ENCODE results near the gene FOXO6. TPM values are rescaled to one million over a fixed set of nuclear protein-coding genes. Genes with fewer than 3 reads are reported as not detected.

The FOXO6 gene
- total and polyA plus RNA-seq, 2 donors (not counting 1 experiment from before 2014, with no cell fraction given), result 0.06 to 0.15 TPM

- Histone ChIP-seq H3K79me2 (ENCODE audit: control insufficient read depth, insufficient read depth, low read length) (no peaks in the 10 kb centered on the region), H3K9me3 (ENCODE audit: control extremely low read depth in 1 of 3, control insufficient read depth in 2 of 3, insufficient read depth in 1 of 3, low read length in 2 of 3) (peaks cover 0 to 10% (median 4%) of the 10 kb centered on the region in 3 donors), H3K27ac (ENCODE audit: low read length in 2 of 2) (no peak overlapping the region), H3K4me3 (ENCODE audit: control extremely low read depth in 1 of 5, extremely low read depth in 1 of 5, insufficient read depth in 1 of 5, low read depth in 2 of 5, low read length in 4 of 5) (no peak overlapping the region), H2AFZ (ENCODE audit: insufficient read depth, low read depth, low read length, poor library complexity, severe bottlenecking) (no peak overlapping the region), H3K27me3 (replicated peaks in 1 of 4; ENCODE audit: control extremely low read depth in 1 of 4, control insufficient read depth in 3 of 4, insufficient read depth in 4 of 4, low read length in 3 of 4) (peaks cover 0 to 18% (median 6%) of the 10 kb centered on the region in 4 experiments), H3K4me2 (replicated peaks; ENCODE audit: low read depth, low read length, poor library complexity, severe bottlenecking) (no peak overlapping the region), H3K4me1 (ENCODE audit: control insufficient read depth in 2 of 2, insufficient read depth in 2 of 2, low read length in 2 of 2) (no peaks in the 10 kb centered on the region), H3K9ac (ENCODE audit: low read length) (no peak overlapping the region), H3K36me3 (replicated peaks in 1 of 2; ENCODE audit: control extremely low read depth in 1 of 2, control insufficient read depth in 1 of 2, extremely low read depth in 1 of 2, insufficient read depth in 2 of 2, low read length in 1 of 2) (no peaks in the 10 kb centered on the region), H4K20me1 (ENCODE audit: control insufficient read depth, insufficient read depth, low read length, poor library complexity, severe bottlenecking) (no peaks in the 10 kb centered on the region)
- intact Hi-C loops (cut with micrococcal nuclease), result no loop called here
- Mint-ChIP-seq H3K4me3 (no peak overlapping the region), H3K4me1 (peaks cover 2% of the 10 kb centered on the region), H3K9me3 (ENCODE audit: insufficient read depth) (no peaks in the 10 kb centered on the region), H3K27ac (no peak overlapping the region), H3K27me3 (peaks cover 36% of the 10 kb centered on the region)
- TF ChIP-seq EZH2 (IDR thresholded peaks at IDR 0.05; ENCODE audit: borderline replicate concordance, insufficient read depth, low read depth, low read length, poor library complexity, severe bottlenecking), result no peak
- no peak for TF ChIP-seq CTCF (IDR thresholded peaks at IDR 0.05)
- POLR2A ChIA-PET, result no interaction called here
- ATAC-seq (ENCODE audit: low read depth) (no peak), DNase-seq (no peak)
- 85% methylated on average over 5 of the region's 7 CpGs for WGBS (ENCODE audit: insufficient coverage)
- CTCF ChIA-PET, result interaction anchor here (1.0 kb wide), 1 partner anchor 127 kb away, joined by 3 read pairs; no protein-coding TSS in a partner anchor
Observed at GRCh38 chr1:41409825-41410224, 48.6 kb downstream of the FOXO6 start.

GRCh38 chr1:41410462-41410861 is 49.2 kb downstream of the FOXO6 start:
- H3K27me3 ChIP-seq (replicated peaks in 1 of 4; ENCODE audit: control extremely low read depth in 1 of 4, control insufficient read depth in 3 of 4, insufficient read depth in 4 of 4, low read length in 3 of 4), result peaks cover 0 to 12% (median 4%) of the 10 kb centered on the region in 4 experiments

More at GRCh38 chr1:41410462-41410861, 49.2 kb downstream of the FOXO6 start:
- DNase-seq (no peak), ATAC-seq (ENCODE audit: low read depth) (no peak)
- TF ChIP-seq CTCF (IDR thresholded peaks at IDR 0.05), result no peak
- TF ChIP-seq EZH2 (IDR thresholded peaks at IDR 0.05; ENCODE audit: borderline replicate concordance, insufficient read depth, low read depth, low read length, poor library complexity, severe bottlenecking), result no peak
- no peak overlapping the region for H3K27ac ChIP-seq (ENCODE audit: low read length in 2 of 2)
- intact Hi-C loops (cut with micrococcal nuclease), result no loop called here
- no peak overlapping the region for H3K4me2 ChIP-seq (replicated peaks; ENCODE audit: low read depth, low read length, poor library complexity, severe bottlenecking)
- H3K4me3 Mint-ChIP-seq, result no peak overlapping the region
- no peaks in the 10 kb centered on the region for H4K20me1 ChIP-seq (ENCODE audit: control insufficient read depth, insufficient read depth, low read length, poor library complexity, severe bottlenecking)
- no peaks in the 10 kb centered on the region for H3K36me3 ChIP-seq (replicated peaks in 1 of 2; ENCODE audit: control extremely low read depth in 1 of 2, control insufficient read depth in 1 of 2, extremely low read depth in 1 of 2, insufficient read depth in 2 of 2, low read length in 1 of 2)
- no peaks in the 10 kb centered on the region for H3K4me1 ChIP-seq (ENCODE audit: control insufficient read depth in 2 of 2, insufficient read depth in 2 of 2, low read length in 2 of 2)
- no peak overlapping the region for H3K4me3 ChIP-seq (ENCODE audit: control extremely low read depth in 1 of 5, extremely low read depth in 1 of 5, insufficient read depth in 1 of 5, low read depth in 2 of 5, low read length in 4 of 5)
- H3K9me3 Mint-ChIP-seq (ENCODE audit: insufficient read depth), result no peaks in the 10 kb centered on the region
- H3K9me3 ChIP-seq (ENCODE audit: control extremely low read depth in 1 of 3, control insufficient read depth in 2 of 3, insufficient read depth in 1 of 3, low read length in 2 of 3), result peaks cover 0 to 10% (median 4%) of the 10 kb centered on the region in 3 donors
- POLR2A ChIA-PET, result no interaction called here
- CTCF ChIA-PET, result interaction anchor here (1.0 kb wide), 1 partner anchor 127 kb away, joined by 3 read pairs; no protein-coding TSS in a partner anchor
- H3K9ac ChIP-seq (ENCODE audit: low read length), result no peak overlapping the region
- H3K4me1 Mint-ChIP-seq, result no peaks in the 10 kb centered on the region
- 100% methylated on average over 3 of the region's 3 CpGs for WGBS (ENCODE audit: insufficient coverage)
- H3K79me2 ChIP-seq (ENCODE audit: control insufficient read depth, insufficient read depth, low read length), result no peaks in the 10 kb centered on the region
- no peak overlapping the region for H3K27ac Mint-ChIP-seq
- no peak overlapping the region for H2AFZ ChIP-seq (ENCODE audit: insufficient read depth, low read depth, low read length, poor library complexity, severe bottlenecking)
- peaks cover 30% of the 10 kb centered on the region for H3K27me3 Mint-ChIP-seq

Data from B cell (primary cell).